ENCODE data around the gene SIGLEC12.

DNA sequence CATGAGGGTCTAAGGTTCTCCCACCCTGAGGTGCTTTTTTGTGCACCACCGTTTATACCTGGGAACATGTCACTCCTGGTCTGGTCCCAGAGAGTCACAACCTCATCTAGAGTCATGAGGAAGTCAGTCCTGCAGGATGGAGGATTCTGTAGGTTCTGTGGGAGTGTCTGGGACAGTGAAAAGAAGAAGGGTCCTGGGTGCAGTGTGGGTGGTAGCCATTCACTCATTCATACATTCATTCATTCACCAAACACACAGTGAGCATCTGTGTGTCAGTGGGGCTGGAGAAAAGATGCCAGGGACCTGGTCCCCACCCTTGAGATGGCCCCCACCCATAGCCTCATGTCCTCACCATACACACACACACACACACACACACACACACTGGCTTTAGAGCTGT lies 32.0 kb downstream of the SIGLEC12 start:
- TF ChIP-seq ZFP3 (CRISPR knock-in tag; IDR thresholded peaks at IDR 0.05) (no peak), SNAI2 (CRISPR knock-in tag; IDR thresholded peaks at IDR 0.05) (no peak), ZNF565 (CRISPR knock-in tag; conservative IDR thresholded peaks at IDR 0.05; ENCODE audit: low read depth) (no peak), RARB (CRISPR knock-in tag; IDR thresholded peaks at IDR 0.05) (no peak), CSRNP3 (CRISPR knock-in tag; IDR thresholded peaks at IDR 0.05) (no peak), ESRRG (CRISPR knock-in tag; IDR thresholded peaks at IDR 0.05) (no peak), ISL1 (CRISPR knock-in tag; IDR thresholded peaks at IDR 0.05) (no peak), ARNTL (CRISPR knock-in tag; IDR thresholded peaks at IDR 0.05; ENCODE audit: borderline replicate concordance, low read depth) (no peak), ZFP30 (CRISPR knock-in tag; IDR thresholded peaks at IDR 0.05) (no peak), TOX (CRISPR knock-in tag; IDR thresholded peaks at IDR 0.05; ENCODE audit: borderline replicate concordance) (no peak), PPARA (CRISPR knock-in tag; IDR thresholded peaks at IDR 0.05; ENCODE audit: borderline replicate concordance) (no peak)
- TF ChIP-seq, protein P1, sequence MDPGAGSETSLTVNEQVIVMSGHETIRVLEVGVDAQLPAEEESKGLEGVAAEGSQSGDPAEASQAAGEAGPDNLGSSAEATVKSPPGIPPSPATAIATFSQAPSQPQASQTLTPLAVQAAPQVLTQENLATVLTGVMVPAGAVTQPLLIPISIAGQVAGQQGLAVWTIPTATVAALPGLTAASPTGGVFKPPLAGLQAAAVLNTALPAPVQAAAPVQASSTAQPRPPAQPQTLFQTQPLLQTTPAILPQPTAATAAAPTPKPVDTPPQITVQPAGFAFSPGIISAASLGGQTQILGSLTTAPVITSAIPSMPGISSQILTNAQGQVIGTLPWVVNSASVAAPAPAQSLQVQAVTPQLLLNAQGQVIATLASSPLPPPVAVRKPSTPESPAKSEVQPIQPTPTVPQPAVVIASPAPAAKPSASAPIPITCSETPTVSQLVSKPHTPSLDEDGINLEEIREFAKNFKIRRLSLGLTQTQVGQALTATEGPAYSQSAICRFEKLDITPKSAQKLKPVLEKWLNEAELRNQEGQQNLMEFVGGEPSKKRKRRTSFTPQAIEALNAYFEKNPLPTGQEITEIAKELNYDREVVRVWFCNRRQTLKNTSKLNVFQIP (CRISPR knock-in tag; IDR thresholded peaks at IDR 0.05; ENCODE audit: borderline replicate concordance, low read depth): no peak
- TF ChIP-seq, protein P2, sequence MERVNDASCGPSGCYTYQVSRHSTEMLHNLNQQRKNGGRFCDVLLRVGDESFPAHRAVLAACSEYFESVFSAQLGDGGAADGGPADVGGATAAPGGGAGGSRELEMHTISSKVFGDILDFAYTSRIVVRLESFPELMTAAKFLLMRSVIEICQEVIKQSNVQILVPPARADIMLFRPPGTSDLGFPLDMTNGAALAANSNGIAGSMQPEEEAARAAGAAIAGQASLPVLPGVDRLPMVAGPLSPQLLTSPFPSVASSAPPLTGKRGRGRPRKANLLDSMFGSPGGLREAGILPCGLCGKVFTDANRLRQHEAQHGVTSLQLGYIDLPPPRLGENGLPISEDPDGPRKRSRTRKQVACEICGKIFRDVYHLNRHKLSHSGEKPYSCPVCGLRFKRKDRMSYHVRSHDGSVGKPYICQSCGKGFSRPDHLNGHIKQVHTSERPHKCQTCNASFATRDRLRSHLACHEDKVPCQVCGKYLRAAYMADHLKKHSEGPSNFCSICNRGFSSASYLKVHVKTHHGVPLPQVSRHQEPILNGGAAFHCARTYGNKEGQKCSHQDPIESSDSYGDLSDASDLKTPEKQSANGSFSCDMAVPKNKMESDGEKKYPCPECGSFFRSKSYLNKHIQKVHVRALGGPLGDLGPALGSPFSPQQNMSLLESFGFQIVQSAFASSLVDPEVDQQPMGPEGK (CRISPR knock-in tag; IDR thresholded peaks at IDR 0.05; ENCODE audit: borderline replicate concordance): no peak
